ENCODE measurements around the gene ATP5F1D.

The ATP5F1D gene

GRCh38 chr19:1248139-1248785 is 6.7 kb downstream of the ATP5F1D start, which contains the start of gene MIDN:
Gene MIDN (plus strand): TSS chr19:1248583. CDS start chr19:1250297, 1,714 bp downstream.
- peak in 4 of 5 experiments; percentile 63 to 80 (median 71) for DNase-seq

GRCh38 chr19:1248786-1249297 is 7.3 kb downstream of the ATP5F1D start:
- DNase-seq, result peak; percentile 75 to 90 (median 81)

- DNase-seq, result peak; percentile 90 to 98 (median 92)
Measured at GRCh38 chr19:1249298-1249989, 7.9 kb downstream of the ATP5F1D start.

- no peak for DNase-seq
Measured at GRCh38 chr19:1249990-1250436, 8.5 kb downstream of the ATP5F1D start.

- peak in 3 of 5 experiments; percentile 59 to 86 (median 69) for DNase-seq
Measured at GRCh38 chr19:1250437-1251260, 9.1 kb downstream of the ATP5F1D start.

GRCh38 chr19:1251330-1252220 is 10.0 kb downstream of the ATP5F1D start:
- peak in 3 of 5 experiments; percentile 57 to 84 (median 60) for DNase-seq

- DNase-seq, result peak in 3 of 5 experiments; percentile 52 to 87 (median 73)
Measured at GRCh38 chr19:1252221-1252820, 10.8 kb downstream of the ATP5F1D start.

- peak in 3 of 5 experiments; percentile 70 to 88 (median 87) for DNase-seq
Measured at GRCh38 chr19:1252821-1253513, 11.4 kb downstream of the ATP5F1D start.

GRCh38 chr19:1253514-1254080 is 12.0 kb downstream of the ATP5F1D start:
- DNase-seq, result no peak

- DNase-seq, result no peak
Measured at GRCh38 chr19:1254081-1254527, 12.6 kb downstream of the ATP5F1D start.

- no peak for DNase-seq
Measured at GRCh38 chr19:1254530-1255185, 13.1 kb downstream of the ATP5F1D start.

- no peak for DNase-seq
Measured at GRCh38 chr19:1255186-1256161, 13.9 kb downstream of the ATP5F1D start.

GRCh38 chr19:1256646-1257474 is 15.3 kb downstream of the ATP5F1D start:
- no peak for DNase-seq

- no peak for DNase-seq
Measured at GRCh38 chr19:1257475-1258162, 16.1 kb downstream of the ATP5F1D start.

GRCh38 chr19:1258163-1258492 is 16.6 kb downstream of the ATP5F1D start:
- no peak for DNase-seq

- peak in 1 of 5 experiments; percentile 49 for DNase-seq
Measured at GRCh38 chr19:1258707-1259205, 17.2 kb downstream of the ATP5F1D start.

Measured in T-helper 2 cell (primary cell).